ENCODE results near the gene GH1.

DNA sequence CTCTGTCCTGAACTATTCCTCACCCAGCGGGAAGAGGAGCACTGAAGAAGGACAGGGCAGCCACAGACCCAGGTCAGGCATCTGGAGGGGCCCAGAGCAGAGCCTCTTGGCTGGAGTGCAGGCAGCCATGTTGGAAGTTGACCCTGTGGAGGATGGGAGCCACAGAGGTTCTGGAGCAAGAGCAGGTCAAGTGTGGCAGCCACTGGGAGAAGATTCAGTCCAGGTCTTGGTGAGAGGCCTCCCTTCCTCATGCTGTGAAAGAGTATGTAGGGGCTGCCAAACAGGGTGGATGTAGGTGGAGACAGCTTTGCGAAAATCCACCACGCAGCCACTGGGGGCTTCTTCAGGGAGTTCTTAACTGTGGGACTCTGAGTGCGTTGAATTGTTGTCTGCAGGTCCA is 14.1 kb upstream of the GH1 start:
- TF ChIP-seq, protein P1, sequence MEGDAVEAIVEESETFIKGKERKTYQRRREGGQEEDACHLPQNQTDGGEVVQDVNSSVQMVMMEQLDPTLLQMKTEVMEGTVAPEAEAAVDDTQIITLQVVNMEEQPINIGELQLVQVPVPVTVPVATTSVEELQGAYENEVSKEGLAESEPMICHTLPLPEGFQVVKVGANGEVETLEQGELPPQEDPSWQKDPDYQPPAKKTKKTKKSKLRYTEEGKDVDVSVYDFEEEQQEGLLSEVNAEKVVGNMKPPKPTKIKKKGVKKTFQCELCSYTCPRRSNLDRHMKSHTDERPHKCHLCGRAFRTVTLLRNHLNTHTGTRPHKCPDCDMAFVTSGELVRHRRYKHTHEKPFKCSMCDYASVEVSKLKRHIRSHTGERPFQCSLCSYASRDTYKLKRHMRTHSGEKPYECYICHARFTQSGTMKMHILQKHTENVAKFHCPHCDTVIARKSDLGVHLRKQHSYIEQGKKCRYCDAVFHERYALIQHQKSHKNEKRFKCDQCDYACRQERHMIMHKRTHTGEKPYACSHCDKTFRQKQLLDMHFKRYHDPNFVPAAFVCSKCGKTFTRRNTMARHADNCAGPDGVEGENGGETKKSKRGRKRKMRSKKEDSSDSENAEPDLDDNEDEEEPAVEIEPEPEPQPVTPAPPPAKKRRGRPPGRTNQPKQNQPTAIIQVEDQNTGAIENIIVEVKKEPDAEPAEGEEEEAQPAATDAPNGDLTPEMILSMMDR (IDR thresholded peaks at IDR 0.05) = no peak
- no peak for TF ChIP-seq POLR2A (IDR thresholded peaks at IDR 0.05; ENCODE audit: low read depth)
